NOMO-1 (cell line): ENCODE results near the gene DRD1.
"Not testable (repeated sequence)": the region's sequence is repeated elsewhere in the genome, so short reads cannot be mapped to it uniquely, and the experiment has no call there.

ENCODE experiments used
- DNase-seq, 2 experiments: peaks; one replicate each; lab custom pipeline; 2025; ENCODE audit not compliant: unreplicated experiment in 2 of 2; lab: John Stamatoyannopoulos, UW

Gene DRD1

DNA sequence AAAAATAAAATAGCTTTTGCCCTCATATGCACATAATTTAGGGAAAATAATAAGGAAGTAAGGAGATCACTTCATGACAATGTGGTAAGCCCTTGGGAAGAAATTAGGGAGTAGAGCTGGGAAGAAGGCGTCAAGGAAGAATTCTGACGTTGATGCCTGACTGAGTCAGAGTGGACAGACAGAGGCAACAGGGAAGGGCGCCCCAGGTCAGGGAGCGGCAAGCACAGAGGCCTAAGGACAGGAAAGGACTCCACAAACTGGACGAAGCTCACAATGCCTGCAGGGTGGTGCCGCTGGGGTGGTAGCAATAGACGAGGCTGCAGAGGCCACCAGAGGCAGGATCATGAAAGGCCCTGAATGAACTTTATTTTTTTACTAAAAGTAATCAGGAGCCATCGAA lies 7.6 kb downstream of the DRD1 start:
- DNase-seq = no peak

DNA sequence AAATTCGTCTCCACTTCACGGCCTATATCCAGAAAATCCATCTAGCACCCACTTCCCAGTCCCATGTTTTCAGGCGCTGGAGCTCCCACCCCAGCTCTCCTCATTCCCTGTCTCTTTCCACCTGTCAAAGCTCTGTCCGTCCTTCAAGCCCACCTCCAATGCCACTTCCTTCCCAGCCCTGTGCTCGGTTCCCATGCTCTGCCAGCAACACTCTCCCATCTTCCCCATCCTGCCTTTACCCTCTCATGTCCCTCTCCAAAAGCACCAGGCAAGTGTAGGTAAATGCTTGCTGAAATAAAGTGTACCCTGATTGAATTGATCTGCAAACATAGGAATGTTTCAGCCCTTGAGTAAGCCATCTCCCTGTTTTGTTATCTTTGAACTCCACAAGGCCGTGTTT lies 9.2 kb downstream of the DRD1 start:
- DNase-seq = no peak

DNA sequence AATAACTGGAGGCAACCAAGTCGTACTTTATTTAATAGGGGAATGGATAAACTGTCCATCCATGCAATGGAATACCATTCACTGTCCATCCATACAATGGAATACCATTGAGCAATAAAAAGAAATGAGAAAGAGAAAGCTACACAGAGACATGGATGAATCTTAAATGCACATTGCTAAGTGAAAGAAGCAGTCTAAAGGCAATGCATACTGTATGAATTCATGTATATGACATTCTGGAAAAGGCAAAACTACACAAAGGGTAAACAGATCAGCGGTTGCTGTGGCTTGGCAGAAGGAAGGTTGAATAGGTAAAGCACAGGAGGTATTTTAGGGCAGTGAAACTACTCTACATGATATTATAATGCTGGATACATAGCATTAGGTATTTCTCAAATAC lies 16.2 kb downstream of the DRD1 start:
- DNase-seq = no peak

DNA sequence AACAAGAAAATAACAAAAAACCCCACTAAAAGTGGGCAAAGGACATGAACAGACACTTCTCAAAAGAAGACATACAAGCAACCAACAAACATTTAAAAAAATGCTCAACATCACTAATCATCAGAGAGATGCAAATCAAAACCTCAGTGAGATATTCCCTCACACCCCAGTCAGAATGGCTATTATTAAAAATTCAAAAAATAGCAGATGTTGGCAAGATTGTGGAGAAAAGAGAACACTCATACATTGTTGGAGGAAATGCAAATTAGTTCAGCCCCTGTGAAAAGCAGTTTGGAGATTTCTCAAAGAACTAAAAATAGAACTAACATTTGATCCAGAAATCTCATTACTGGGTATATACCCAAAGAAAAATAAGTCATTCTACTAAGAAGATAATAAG lies 19.4 kb downstream of the DRD1 start:
- not testable (repeated sequence) for DNase-seq

DNA sequence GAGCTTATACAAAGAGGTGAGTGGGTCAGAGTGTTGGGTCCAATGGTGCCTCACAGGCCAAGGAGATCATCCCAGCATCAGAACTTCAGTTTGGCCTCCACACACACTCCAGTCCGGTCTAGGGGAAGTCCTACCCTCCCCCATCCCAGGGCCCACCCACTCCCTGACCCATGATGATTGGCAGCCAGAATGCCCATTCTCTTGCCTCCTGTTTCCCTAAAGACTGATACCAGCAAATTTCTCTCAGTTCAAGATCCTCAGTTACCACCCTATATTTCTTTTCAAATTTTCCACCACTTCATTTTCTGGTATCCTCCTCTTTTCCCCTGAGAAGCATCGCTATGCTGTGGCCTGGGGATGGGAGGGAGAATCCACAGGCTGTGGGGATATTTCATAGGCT lies 21.9 kb downstream of the DRD1 start:
- no peak for DNase-seq

DNA sequence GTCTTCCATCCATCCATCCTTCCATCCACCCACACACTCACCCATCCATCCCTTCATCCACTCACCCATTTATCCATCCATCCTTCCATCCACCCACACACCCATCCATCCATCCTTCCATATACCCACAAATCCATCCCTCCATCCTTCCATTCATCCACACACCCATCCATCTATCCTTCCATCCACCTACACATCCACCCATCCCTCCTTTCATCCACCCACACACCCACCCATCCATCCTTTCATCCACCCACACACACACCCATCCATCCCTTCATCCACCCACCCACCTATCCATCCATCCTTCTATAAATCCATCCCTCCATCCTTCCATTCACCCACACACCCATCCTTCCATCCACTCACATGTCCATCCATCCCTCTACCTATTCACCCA lies 23.6 kb downstream of the DRD1 start:
- DNase-seq = no peak

DNA sequence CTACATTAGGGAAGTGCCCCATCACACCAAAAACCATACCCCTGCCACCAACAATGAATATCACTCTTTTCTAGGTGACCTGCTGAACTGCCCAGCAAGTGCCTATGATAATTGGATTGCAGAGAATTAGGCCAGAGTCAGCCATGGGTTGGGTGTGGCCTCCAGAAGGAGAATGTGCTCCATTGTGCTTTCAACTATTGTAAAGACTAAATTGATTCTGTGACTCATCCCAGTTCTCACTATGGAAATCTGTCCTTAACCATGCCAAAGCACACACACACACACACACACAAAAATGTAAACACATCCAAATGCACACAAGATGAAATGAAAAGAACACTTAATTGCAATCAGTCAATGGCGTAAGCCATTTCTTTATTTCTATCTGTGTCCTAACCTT lies 25.7 kb downstream of the DRD1 start:
- no peak for DNase-seq

DNA sequence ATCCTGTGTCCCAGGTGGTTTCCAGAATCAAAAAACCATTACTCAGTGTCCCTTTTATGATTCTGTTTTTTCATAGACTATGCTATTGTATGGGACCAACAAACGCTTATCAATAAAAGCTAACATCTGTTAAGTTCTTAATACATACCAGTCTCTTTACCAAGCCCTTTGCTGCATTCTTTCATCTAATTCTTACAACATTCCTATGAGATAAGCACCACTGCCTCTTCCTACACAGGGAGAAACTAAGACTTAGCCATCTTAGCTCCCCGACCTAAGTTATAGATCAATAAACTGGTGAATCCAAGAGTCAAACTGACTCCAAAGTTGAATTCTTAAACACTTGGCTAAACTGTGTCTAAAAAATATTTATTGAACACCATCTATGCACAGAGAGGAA lies 26.6 kb downstream of the DRD1 start:
- no peak for DNase-seq

DNA sequence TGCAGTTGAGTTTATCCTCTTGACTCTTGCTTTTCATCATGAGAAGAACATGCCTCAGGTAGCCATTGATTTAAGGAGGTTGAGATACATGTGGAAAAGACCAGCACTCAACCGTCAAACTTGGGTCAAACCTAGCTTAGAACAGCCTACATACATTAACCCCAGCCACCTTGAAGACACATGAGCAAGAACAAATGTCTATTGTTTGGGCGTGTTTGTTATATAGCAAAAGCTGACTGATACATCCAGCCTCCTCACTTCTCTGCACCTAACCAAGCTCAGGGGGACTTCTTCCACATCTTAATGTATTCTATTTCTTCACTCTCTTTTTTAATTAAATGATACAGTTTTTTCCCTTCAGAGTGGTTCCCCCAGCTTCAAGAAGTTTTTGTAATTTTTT lies 28.7 kb downstream of the DRD1 start:
- DNase-seq = no peak

DNA sequence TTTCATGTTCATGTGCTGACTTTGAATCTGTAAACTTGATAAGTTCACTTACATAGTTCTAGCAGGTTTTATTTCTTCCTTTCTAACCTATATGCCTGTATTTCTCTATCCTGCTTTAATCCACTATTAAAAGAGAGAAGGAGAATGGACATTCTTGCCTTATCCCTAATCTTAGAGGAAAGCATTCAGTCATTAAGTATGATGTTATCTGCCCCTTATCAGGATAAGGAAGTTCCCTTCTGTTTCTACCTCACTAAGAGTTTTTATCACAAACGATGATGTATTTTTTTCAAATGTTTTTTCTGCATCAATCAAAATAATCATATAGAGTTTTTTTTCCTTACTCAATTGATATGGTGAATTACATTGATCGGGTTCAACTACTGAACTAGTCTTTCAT lies 33.1 kb downstream of the DRD1 start:
- no peak for DNase-seq

DNA sequence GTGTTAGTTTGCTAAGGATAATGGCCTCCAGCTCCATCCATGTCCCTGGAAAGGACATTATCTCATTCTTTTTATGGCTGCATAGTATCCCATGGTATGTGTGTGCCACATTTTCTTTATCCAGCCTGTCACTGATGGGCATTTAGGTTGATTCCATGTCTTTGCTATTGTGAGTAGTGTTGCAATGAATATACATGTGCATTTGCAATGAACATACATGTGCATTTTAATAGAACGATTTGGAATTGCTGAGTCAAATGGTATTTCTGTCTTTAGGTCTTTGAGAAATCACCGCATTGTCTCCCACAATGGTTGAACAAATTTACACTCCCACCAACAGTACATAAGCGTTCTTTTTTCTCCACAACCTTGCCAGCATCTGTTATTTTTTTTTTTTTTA lies 37.7 kb downstream of the DRD1 start:
- no peak for DNase-seq

DNA sequence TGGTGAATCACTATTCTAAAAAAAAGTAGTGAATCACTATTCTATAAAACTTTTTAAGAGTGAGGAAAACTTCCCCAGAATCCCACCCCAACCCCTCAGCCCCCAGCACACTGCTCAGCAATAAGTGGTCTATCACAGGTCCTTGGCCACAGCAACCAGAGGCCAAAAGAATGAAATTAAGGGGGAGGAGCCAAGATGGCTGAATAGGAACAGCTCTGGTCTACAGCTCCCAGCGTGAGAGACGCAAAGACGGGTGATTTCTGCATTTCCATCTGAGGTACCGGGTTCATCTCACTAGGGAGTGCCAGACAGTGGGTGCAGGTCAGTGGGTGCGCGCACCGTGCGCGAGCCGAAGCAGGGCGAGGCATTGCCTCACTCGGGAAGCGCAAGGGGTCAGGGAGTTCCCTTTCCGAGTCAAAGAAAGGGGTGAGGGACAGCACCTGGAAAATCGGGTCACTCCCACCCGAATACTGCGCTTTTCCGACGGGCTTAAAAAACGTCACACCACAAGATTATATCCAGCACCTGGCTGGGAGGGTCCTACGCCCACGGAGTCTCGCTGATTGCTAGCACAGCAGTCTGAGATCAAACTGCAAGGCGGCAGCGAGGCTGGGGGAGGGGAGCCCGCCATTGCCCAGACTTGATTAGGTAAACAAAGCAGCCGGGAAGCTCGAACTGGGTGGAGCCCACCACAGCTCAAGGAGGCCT lies 46.2 kb downstream of the DRD1 start:
- not testable (repeated sequence) for DNase-seq

DNA sequence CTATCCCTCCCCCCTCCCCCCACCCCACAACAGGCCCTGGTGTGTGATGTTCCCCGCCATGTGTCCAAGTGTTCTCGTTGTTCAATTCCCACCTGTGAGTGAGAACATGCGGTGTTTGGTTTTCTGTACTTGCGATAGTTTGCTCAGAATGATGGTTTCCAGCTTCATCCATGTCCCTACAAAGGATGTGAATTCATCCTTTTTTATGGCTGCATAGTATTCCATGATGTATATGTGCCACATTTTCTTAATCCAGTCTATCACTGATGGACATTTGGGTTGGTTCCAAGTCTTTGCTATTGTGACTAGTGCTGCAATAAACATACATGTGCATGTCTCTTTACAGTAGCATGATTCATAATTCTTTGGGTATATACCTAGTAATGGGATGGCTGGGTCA lies 48.6 kb downstream of the DRD1 start:
- not testable (repeated sequence) for DNase-seq

DNA sequence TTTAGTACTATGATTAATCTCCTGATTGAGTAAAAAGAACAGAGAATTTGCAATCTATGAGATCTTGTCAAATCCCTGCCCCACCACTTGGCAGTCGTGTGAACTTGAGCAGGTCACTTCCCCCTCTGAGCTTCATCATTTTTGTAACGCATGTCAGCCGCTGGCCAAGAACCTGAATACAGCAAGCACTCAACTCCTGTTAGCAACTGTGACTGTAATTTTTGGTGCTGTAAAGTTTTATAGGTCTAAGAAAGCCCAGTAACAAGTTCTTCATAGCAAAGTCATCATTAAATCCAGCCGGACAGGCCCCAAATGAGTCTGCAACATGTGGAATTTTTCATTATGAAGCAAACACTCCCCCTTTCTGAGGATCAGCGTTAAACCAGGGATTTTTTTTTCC lies 49.4 kb downstream of the DRD1 start:
- no peak for DNase-seq

DNA sequence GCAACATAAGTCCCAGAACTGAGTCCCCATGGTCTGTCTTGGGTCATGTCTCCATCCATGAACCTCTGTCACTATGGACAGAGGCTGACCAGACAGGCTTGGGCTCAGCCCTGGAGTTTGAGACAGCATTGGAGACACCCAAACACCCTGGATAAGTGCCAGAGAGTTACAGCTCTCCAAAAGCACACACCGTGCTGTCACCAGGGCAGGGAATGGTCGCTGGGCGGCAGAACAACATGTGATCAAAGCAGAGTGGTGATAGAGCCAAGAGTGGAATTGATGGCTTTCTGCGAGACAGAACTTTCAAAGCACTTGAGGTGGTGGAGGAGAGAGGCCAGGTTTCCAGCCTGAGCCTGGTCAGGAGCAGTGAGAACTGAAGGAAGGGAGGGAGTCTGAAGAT lies 50.1 kb downstream of the DRD1 start:
- DNase-seq = no peak

DNA sequence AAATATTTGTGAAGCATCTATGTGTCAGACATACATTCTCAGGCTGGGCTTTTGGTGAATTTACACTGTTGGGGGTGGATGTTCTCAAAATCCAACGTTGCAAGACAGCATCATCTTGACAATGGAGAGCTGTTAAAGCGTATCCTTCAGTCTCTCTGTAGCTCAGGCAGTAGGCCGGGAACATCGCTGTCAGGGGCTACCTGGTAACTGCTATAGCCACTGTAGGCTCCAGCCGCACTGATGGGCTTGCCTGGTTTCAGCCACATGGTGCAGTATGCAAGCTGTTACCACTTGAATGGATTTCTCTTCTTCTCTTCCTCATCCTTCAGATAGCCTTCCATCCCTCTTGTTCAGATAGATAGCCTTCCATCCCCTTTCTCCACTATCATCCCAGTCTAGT lies 51.7 kb downstream of the DRD1 start:
- DNase-seq = no peak

DNA sequence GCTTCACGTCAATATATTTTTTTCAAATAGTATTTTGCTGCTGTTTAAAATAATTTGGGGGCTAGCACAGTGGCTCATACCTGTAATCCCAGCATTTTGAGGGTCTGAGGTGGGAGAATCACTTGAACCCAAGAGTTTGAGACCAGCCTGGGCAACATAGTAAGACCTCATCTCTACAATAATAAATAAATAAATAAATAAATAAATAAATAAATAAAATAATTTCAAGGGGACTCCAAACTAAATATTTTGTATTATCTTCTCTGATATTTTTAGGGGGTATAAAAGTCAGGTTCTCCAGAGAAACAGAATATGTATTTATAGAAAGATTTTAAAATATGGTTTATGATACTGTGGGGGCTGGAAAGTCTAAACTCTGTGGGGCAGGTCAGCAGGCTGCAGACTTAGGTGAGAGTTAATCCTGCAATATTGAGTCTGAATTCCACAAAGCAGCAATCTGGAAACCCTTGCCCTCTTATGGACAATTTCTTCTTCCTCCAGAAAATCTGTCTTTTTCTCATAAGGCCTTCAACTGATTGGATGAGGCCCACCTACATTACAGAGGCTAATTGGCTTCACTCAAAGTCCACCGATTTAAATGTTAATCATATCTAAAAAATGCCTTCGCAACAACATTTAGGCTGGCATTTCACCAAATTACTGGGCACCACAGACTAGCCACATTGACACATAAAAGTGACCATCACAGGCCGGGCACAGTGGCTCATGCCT lies 53.5 kb downstream of the DRD1 start:
- no peak for DNase-seq
